SK-N-SH (cell line): ENCODE results near the gene MALRD1. TPM values are rescaled to one million over a fixed set of nuclear protein-coding genes. Genes with fewer than 3 reads are reported as not detected.

Experiments used
- CTCF ChIA-PET: fragments of 300-600, 350-600 bp; formaldehyde crosslinking; extraction: SDS; loops from one replicate; lab custom pipeline; 2021; lab: Yijun Ruan, JAX
- POLR2A ChIA-PET: fragments of 350-600 bp; sonication (Branson Sonifier 250); formaldehyde crosslinking; extraction: SDS; loops from one replicate; lab custom pipeline; 2020; ENCODE audit warnings: antibody characterized with exemption, inconsistent platforms; lab: Yijun Ruan, JAX
- DNase-seq: peaks from one replicate; pipeline ENCODE4 v3.0.0; 2012
- H2AFZ ChIP-seq: fragments of 200-600 bp; sonication (generic); 2 replicates; pipeline ENCODE4 v1.8.1; 2016; ENCODE audit warnings: antibody characterized with exemption, mild to moderate bottlenecking, low read depth
- H3F3A ChIP-seq: fragments of 200-600 bp; sonication (generic); replicated peaks from 2 replicates; pipeline ENCODE3; 2016; ENCODE audit warnings: antibody characterized with exemption, mild to moderate bottlenecking; ENCODE audit not compliant: insufficient read depth
- H3K27ac ChIP-seq, 2 experiments: fragments of 200-500 bp in 1 of 2; fragments of 200-600 bp in 1 of 2; sonication (Bioruptor generic) in 1 of 2; sonication (generic), shearing (Covaris generic) in 1 of 2; 2 replicates each; pipeline versions ENCODE4 v1.5.1 to v1.6.1; 2014 to 2016; ENCODE audit warnings: low read depth in 2 of 2, inconsistent platforms in 1 of 2, low read length in 1 of 2, mild to moderate bottlenecking in 1 of 2, mixed read lengths in 1 of 2
- H3K27me3 ChIP-seq: fragments of 200-600 bp; sonication (generic), shearing (Covaris generic); 2 replicates; pipeline ENCODE4 v1.6.1; 2016; ENCODE audit warnings: mixed run types; ENCODE audit not compliant: insufficient read depth
- H3K36me3 ChIP-seq, 2 experiments: fragments of 200-500 bp in 1 of 2; fragments of 200-600 bp in 1 of 2; sonication (Bioruptor generic) in 1 of 2; sonication (generic) in 1 of 2; replicated peaks in 1 of 2; 2 replicates each; pipeline versions ENCODE3 to v1.5.1; 2014 to 2016; ENCODE audit warnings: low read length in 1 of 2, mild to moderate bottlenecking in 1 of 2; ENCODE audit not compliant: insufficient read depth in 2 of 2, control insufficient read depth in 1 of 2
- H3K4me1 ChIP-seq, 2 experiments: fragments of 200-500 bp in 1 of 2; fragments of 200-600 bp in 1 of 2; sonication (Bioruptor generic) in 1 of 2; sonication (generic), shearing (Covaris generic) in 1 of 2; 2 replicates each; pipeline versions ENCODE4 v1.5.1 to v1.6.1; 2014 to 2016; ENCODE audit warnings: low read depth in 1 of 2, low read length in 1 of 2, mixed run types in 1 of 2; ENCODE audit not compliant: insufficient read depth in 2 of 2, control insufficient read depth in 1 of 2
- H3K4me2 ChIP-seq: fragments of 200-600 bp; sonication (generic), shearing (Covaris generic); 2 replicates; pipeline ENCODE4 v1.6.1; 2017; ENCODE audit warnings: mixed run types
- H3K4me3 ChIP-seq, 2 experiments: fragments of 200-500 bp in 1 of 2; fragments of 200-600 bp in 1 of 2; sonication (Bioruptor generic) in 1 of 2; sonication (generic), shearing (Covaris generic) in 1 of 2; 2 replicates each; pipeline versions ENCODE4 v1.5.1 to v1.8.1; 2014 to 2016; ENCODE audit warnings: low read depth in 2 of 2, inconsistent platforms in 1 of 2, low read length in 1 of 2, mild to moderate bottlenecking in 1 of 2, mixed read lengths in 1 of 2, moderate library complexity in 1 of 2
- H3K79me2 ChIP-seq: fragments of 200-600 bp; sonication (generic); 2 replicates; pipeline ENCODE4 v1.8.1; 2017; ENCODE audit warnings: mild to moderate bottlenecking; ENCODE audit not compliant: insufficient read depth
- H3K9ac ChIP-seq: fragments of 200-600 bp; sonication (generic); 2 replicates; pipeline ENCODE4 v1.6.1; 2017; ENCODE audit warnings: mixed run types
- H3K9me2 ChIP-seq: fragments of 200-600 bp; sonication (generic); 2 replicates; pipeline ENCODE4 v1.6.1; 2017; ENCODE audit warnings: mixed run types
- H3K9me3 ChIP-seq: fragments of 200-600 bp; sonication (generic); 2 replicates; pipeline ENCODE4 v1.6.1; 2017; ENCODE audit warnings: mixed run types, mild to moderate bottlenecking, moderate library complexity
- H4K20me1 ChIP-seq: fragments of 200-600 bp; sonication (generic); 2 replicates; pipeline ENCODE4 v1.6.1; 2017; ENCODE audit warnings: mild to moderate bottlenecking, mixed run types; ENCODE audit not compliant: insufficient read depth
- CHD2 ChIP-seq: fragments of 150-350 bp; IDR thresholded peaks from 2 replicates; pipeline ENCODE4 v1.6.1; 2018; ENCODE audit warnings: low read length; ENCODE audit not compliant: partially characterized antibody
- CTCF ChIP-seq: fragments of 200-600 bp; sonication (generic); IDR thresholded peaks from 2 replicates; pipeline ENCODE4 v1.6.1; 2017; ENCODE audit warnings: antibody characterized with exemption, mild to moderate bottlenecking, moderate library complexity
- EP300 ChIP-seq, 2 experiments: IDR thresholded peaks; 2 replicates each; pipeline versions ENCODE4 v1.4.0 to v1.6.1; 2012; ENCODE audit warnings: borderline replicate concordance in 1 of 2, low read depth in 1 of 2, low read length in 1 of 2
- FOSL2 ChIP-seq: IDR thresholded peaks from 2 replicates; pipeline ENCODE4 v1.4.0; 2012; ENCODE audit warnings: low read depth, mild to moderate bottlenecking, moderate library complexity, borderline replicate concordance
- FOXJ3 ChIP-seq: sonication (generic); formaldehyde crosslinking; IDR thresholded peaks from 2 replicates; pipeline ENCODE4 v1.5.1; 2020; ENCODE audit warnings: mild to moderate bottlenecking, missing genetic modification reagents
- FOXM1 ChIP-seq: IDR thresholded peaks from 2 replicates; pipeline ENCODE4 v1.4.0; 2012; ENCODE audit warnings: low read depth, mild to moderate bottlenecking
- GABPA ChIP-seq: IDR thresholded peaks from 2 replicates; pipeline ENCODE4 v1.4.0; 2012; ENCODE audit warnings: low read depth, mild to moderate bottlenecking
- JUND ChIP-seq: IDR thresholded peaks from 2 replicates; pipeline ENCODE4 v1.4.0; 2012
- PBX3 ChIP-seq: IDR thresholded peaks from 2 replicates; pipeline ENCODE4; 2012
- POLR2AphosphoS5 ChIP-seq: IDR thresholded peaks from 2 replicates; pipeline ENCODE4 v1.6.1; 2012; ENCODE audit warnings: low read depth, low read length
- RAD21 ChIP-seq: IDR thresholded peaks from 2 replicates; pipeline ENCODE4 v1.6.1; 2012; ENCODE audit warnings: mild to moderate bottlenecking, low read length
- REST ChIP-seq: IDR thresholded peaks from 2 replicates; pipeline ENCODE4 v1.6.1; 2012; ENCODE audit warnings: mild to moderate bottlenecking, low read depth, low read length, moderate library complexity
- SIN3A ChIP-seq: IDR thresholded peaks from 2 replicates; pipeline ENCODE4 v1.6.1; 2012; ENCODE audit warnings: low read depth, mild to moderate bottlenecking, low read length, moderate library complexity, borderline replicate concordance
- SMC3 ChIP-seq: IDR thresholded peaks from 2 replicates; pipeline ENCODE4 v1.6.1; 2012; ENCODE audit warnings: low read depth, low read length, improper control_type of control experiment
- TAF1 ChIP-seq: IDR thresholded peaks from 2 replicates; pipeline ENCODE4 v1.6.1; 2012; ENCODE audit warnings: low read depth, mild to moderate bottlenecking, low read length, moderate library complexity, borderline replicate concordance
- TCF12 ChIP-seq: IDR thresholded peaks from 2 replicates; pipeline ENCODE4 v1.4.0; 2012
- TEAD4 ChIP-seq: IDR thresholded peaks from 2 replicates; pipeline ENCODE4 v1.4.0; 2012; ENCODE audit warnings: mild to moderate bottlenecking, borderline replicate concordance; ENCODE audit not compliant: insufficient read depth
- USF1 ChIP-seq: IDR thresholded peaks from 2 replicates; pipeline ENCODE4 v1.4.0; 2012; ENCODE audit warnings: low read depth, borderline replicate concordance
- USF2 ChIP-seq: fragments of 150-350 bp; IDR thresholded peaks from 2 replicates; pipeline ENCODE4 v1.6.1; 2017; ENCODE audit warnings: antibody characterized with exemption, low read length, low read depth, borderline replicate concordance
- WGBS: methylation state at CpG from one replicate; pipeline ENCODE4 v1.1.6; 2017; ENCODE audit warnings: low lambda C conversion rate; 5-methylcytosine and 5-hydroxymethylcytosine counted together
- polyA plus RNA-seq, 3 experiments: library from polyadenylated mRNA; depleted of rRNA; stranded (reverse); fragments of >200 nt; gene quantifications; 2 replicates each; pipeline ENCODE4 v1.2.3, GENCODE V29; 2012

Gene MALRD1
- polyA plus RNA-seq, 1 of the 3 experiments (the other 2 are of a cell fraction) = not detected

GRCh38 chr10:19592276-19592675 lies 543.7 kb downstream of the MALRD1 start:
- DNase-seq = no peak
- Histone ChIP-seq H3K9me2 (peaks cover 2% of the 10 kb centered on the region; the same call in 1 of the 2 replicates), H3K4me1 (no peaks in the 10 kb centered on the region)

More at GRCh38 chr10:19592276-19592675, 543.7 kb downstream of the MALRD1 start:
- no peak overlapping the region for H3K4me3 ChIP-seq
- no peak overlapping the region for H3K27ac ChIP-seq
- H3K9me3 ChIP-seq = no peaks in the 10 kb centered on the region
- TF ChIP-seq TEAD4 = no peak
- TF ChIP-seq TAF1 = no peak
- no peak for TF ChIP-seq USF2
- no peak for TF ChIP-seq RAD21
- TF ChIP-seq JUND = no peak
- TF ChIP-seq SIN3A = no peak
- TF ChIP-seq SMC3 = no peak
- no peak for TF ChIP-seq FOXJ3 (CRISPR knock-in tag)
- no peak for TF ChIP-seq USF1
- TF ChIP-seq TCF12 = no peak
- no peak for TF ChIP-seq POLR2AphosphoS5
- no peak for TF ChIP-seq CHD2
- TF ChIP-seq CTCF = no peak
- TF ChIP-seq FOXM1 = no peak
- TF ChIP-seq REST = no peak
- no peak for TF ChIP-seq EP300 (IDR thresholded peaks at IDR 0.05; ENCODE audit: borderline replicate concordance in 1 of 2, low read depth in 1 of 2, low read length in 1 of 2)
- no peak for TF ChIP-seq FOSL2
- no peak for TF ChIP-seq PBX3
- TF ChIP-seq GABPA = no peak
- TF ChIP-seq, all 33 proteins: peak for 0
- Histone ChIP-seq H3K27me3 (no peaks in the 10 kb centered on the region), H3F3A (no peaks in the 10 kb centered on the region), H3K9ac (no peak overlapping the region), H2AFZ (no peak overlapping the region), H4K20me1 (no peaks in the 10 kb centered on the region), H3K36me3 (no peaks in the 10 kb centered on the region), H3K4me2 (no peak overlapping the region), H3K79me2 (no peaks in the 10 kb centered on the region)
- 67% methylated on average over 5 of the region's 5 CpGs for WGBS
- POLR2A ChIA-PET = no interaction called here
- CTCF ChIA-PET = no interaction called here
